Uterus (tissue), 4 donors: ENCODE results near the gene NCAM1. TPM values are rescaled to one million over a fixed set of nuclear protein-coding genes. Genes with fewer than 3 reads are reported as not detected.

Experiments used
- DNase-seq, 2 donors: peaks; one replicate each; pipeline ENCODE4 v3.0.0-alpha.2; 2019 to 2020
- H3K27ac ChIP-seq, 2 donors: fragments of 200-600 bp; sonication (generic); 1 replicate in 1 of 2; 2 replicates in 1 of 2; pipeline ENCODE4 v1.5.1; 2016 to 2018
- H3K27me3 ChIP-seq, 2 donors: fragments of 200-600 bp; sonication (generic); one replicate each; pipeline ENCODE4 v1.5.1; 2018 to 2019; ENCODE audit warnings: control low read depth in 1 of 2
- H3K36me3 ChIP-seq, 2 donors: fragments of 200-600 bp; sonication (generic); one replicate each; pipeline ENCODE4 v1.5.1; 2019; ENCODE audit warnings: control low read depth in 1 of 2
- H3K4me1 ChIP-seq, 2 donors: fragments of 200-600 bp; sonication (generic); one replicate each; pipeline ENCODE4 v1.5.1; 2018 to 2019; ENCODE audit warnings: control low read depth in 1 of 2
- H3K4me3 ChIP-seq, 2 donors: fragments of 200-600 bp; sonication (generic); 1 replicate in 1 of 2; 2 replicates in 1 of 2; pipeline ENCODE4 v1.5.1; 2018 to 2019; ENCODE audit warnings: mild to moderate bottlenecking in 1 of 2
- H3K9me3 ChIP-seq, 2 donors: fragments of 200-600 bp; sonication (generic); one replicate each; pipeline ENCODE4 v1.5.1; 2019; ENCODE audit warnings: control low read depth in 1 of 2
- POLR2A ChIP-seq, 2 donors: fragments of 450-650 bp; IDR thresholded peaks; one replicate each; pipeline ENCODE4 v1.6.1; 2016; ENCODE audit warnings: antibody characterized with exemption in 2 of 2, mild to moderate bottlenecking in 1 of 2, moderate library complexity in 1 of 2
- intact Hi-C: fragments of 100-400 bp; cut with DNase I; formaldehyde crosslinking; loops from one replicate; pipeline ENCODE4 v1.15.1; 2023; ENCODE audit warnings: low total_unique reads
- total RNA-seq, 4 donors: library from RNA; depleted of rRNA in 3 of 4; stranded (reverse); fragments of >200 nt in 3 of 4; gene quantifications; one replicate each; pipeline versions ENCODE4 v1.1.0 to v1.2.4, GENCODE V29; 2014 to 2023
- TF ChIP-seq, protein P1 (sequence below), 4 experiments: fragments of 200-600 bp in 2 of 4; fragments of 450-650 bp in 2 of 4; sonication (generic) in 2 of 4; IDR thresholded peaks; one replicate each; pipeline ENCODE4 v1.5.1; 2016 to 2019; ENCODE audit warnings: antibody characterized with exemption in 4 of 4, mild to moderate bottlenecking in 2 of 4, moderate library complexity in 1 of 4
- donor health status: DM: yes; HTN: yes; CAD: no.

The NCAM1 gene
- total RNA-seq, 4 donors from 2014 or later = 54.4 to 210 (median 171) TPM

DNA sequence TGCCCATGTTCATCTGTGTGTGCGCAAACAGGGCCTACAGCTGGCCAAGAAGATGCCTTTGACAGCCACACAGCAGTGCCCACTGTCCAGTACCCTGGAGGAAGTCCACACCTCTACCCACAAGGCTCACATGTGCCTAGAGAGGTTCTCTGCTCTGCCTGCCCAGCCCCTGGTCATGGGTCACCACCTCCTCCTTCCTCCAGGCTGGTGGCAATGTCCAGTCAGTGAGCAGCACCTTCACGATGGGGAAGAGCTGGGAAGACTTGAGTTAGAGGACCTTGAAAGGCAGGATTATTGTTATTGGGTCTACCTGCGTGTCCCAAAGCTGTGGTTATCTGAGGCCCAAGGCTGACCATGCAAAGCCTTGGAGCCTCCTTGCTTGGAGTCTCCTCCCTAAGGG, 324.8 kb downstream of the NCAM1 start:
- no peak overlapping the region for H3K4me3 ChIP-seq
- DNase-seq = no peak
- H3K27me3 ChIP-seq = no peaks in the 10 kb centered on the region
- no peaks in the 10 kb centered on the region for H3K36me3 ChIP-seq
- intact Hi-C loops = loop anchor here (10.0 kb wide), 1 partner anchor 701 kb away; no protein-coding TSS in a partner anchor
- H3K9me3 ChIP-seq = no peaks in the 10 kb centered on the region
- no peak for TF ChIP-seq POLR2A (IDR thresholded peaks at IDR 0.05)
- TF ChIP-seq, protein P1, sequence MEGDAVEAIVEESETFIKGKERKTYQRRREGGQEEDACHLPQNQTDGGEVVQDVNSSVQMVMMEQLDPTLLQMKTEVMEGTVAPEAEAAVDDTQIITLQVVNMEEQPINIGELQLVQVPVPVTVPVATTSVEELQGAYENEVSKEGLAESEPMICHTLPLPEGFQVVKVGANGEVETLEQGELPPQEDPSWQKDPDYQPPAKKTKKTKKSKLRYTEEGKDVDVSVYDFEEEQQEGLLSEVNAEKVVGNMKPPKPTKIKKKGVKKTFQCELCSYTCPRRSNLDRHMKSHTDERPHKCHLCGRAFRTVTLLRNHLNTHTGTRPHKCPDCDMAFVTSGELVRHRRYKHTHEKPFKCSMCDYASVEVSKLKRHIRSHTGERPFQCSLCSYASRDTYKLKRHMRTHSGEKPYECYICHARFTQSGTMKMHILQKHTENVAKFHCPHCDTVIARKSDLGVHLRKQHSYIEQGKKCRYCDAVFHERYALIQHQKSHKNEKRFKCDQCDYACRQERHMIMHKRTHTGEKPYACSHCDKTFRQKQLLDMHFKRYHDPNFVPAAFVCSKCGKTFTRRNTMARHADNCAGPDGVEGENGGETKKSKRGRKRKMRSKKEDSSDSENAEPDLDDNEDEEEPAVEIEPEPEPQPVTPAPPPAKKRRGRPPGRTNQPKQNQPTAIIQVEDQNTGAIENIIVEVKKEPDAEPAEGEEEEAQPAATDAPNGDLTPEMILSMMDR (IDR thresholded peaks at IDR 0.05) = no peak
- H3K4me1 ChIP-seq = no peaks in the 10 kb centered on the region
- H3K27ac ChIP-seq = no peak overlapping the region

DNA sequence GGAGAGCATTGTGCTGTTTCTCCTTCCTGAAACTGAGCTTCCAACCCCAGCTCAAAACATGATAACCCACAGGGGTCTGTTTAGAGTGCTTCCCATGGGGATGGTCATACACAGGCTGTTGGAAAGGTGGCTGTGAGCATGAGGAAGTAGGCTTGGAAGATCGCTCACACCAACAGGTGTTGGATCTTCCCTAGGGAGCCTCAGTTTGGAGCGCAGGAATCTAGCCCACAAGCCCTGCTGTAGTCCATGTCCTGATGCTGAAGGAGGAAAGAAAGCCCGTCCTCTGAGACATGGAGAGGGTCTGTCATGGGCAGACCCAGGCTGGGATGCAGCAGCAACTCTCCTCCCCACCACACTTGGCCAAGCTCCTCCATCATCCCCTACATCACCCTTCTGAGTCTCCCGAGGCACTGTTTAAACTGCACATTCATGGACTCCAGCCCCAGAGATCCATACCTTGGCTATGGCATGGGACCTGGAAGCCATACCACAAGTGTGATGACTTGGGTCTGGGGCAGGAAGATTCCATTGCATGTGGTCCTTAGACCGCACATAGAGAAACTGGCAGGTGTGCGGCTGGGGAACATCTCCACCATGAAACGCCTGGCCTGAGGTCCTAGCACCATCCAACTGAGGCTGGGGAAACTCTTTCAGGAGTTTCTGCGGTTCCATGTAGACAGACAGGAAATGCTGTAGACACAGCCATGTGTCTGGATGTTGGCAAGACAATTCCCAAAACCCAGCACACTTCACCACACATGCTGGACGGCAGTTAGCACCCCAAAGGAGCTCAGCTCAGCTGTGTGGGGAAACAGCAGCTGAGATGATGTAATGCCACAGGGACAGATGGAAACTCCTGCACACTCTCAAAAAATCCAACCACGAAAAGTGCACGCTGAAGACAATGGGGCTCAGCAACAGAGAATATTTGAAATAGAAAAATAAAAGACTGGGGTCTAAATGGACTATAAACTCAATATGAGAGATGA, 325.6 kb downstream of the NCAM1 start:
- H3K9me3 ChIP-seq = no peaks in the 10 kb centered on the region
- H3K27me3 ChIP-seq = no peaks in the 10 kb centered on the region
- DNase-seq = no peak
- no peaks in the 10 kb centered on the region for H3K4me1 ChIP-seq
- TF ChIP-seq, protein P1 (IDR thresholded peaks at IDR 0.05) = no peak
- no peak for TF ChIP-seq POLR2A (IDR thresholded peaks at IDR 0.05)
- H3K36me3 ChIP-seq = no peaks in the 10 kb centered on the region
- intact Hi-C loops = loop anchor here (10.0 kb wide), 1 partner anchor 702 kb away; no protein-coding TSS in a partner anchor
- no peak overlapping the region for H3K4me3 ChIP-seq
- no peak overlapping the region for H3K27ac ChIP-seq

DNA sequence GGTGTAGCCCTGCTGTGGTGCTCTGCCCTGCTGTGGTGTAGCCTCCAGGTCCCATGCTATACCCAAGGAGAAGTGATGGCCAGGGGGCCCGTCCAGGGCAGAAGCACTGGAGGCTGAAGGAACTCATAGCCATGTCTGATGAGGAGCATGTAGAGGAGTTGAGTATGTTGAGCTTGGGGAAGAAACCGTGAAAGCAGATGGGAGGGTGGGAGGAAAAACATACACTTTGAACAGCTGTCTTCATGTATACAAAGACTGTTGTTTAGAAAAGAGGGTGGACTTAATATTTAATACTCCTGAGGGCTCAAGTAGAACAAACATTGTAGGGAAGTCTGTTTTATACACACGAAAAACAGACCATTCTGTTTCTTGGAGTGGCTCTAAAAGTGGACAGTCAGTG, 326.6 kb downstream of the NCAM1 start:
- Histone ChIP-seq H3K9me3 (no peaks in the 10 kb centered on the region), H3K4me1 (no peaks in the 10 kb centered on the region), H3K27ac (no peak overlapping the region), H3K4me3 (no peak overlapping the region), H3K27me3 (no peaks in the 10 kb centered on the region), H3K36me3 (no peaks in the 10 kb centered on the region)
- intact Hi-C loops = loop anchor here (10.0 kb wide), 1 partner anchor 703 kb away; no protein-coding TSS in a partner anchor
- TF ChIP-seq, protein P1 (IDR thresholded peaks at IDR 0.05) = no peak
- TF ChIP-seq POLR2A (IDR thresholded peaks at IDR 0.05) = no peak
- DNase-seq = no peak

DNA sequence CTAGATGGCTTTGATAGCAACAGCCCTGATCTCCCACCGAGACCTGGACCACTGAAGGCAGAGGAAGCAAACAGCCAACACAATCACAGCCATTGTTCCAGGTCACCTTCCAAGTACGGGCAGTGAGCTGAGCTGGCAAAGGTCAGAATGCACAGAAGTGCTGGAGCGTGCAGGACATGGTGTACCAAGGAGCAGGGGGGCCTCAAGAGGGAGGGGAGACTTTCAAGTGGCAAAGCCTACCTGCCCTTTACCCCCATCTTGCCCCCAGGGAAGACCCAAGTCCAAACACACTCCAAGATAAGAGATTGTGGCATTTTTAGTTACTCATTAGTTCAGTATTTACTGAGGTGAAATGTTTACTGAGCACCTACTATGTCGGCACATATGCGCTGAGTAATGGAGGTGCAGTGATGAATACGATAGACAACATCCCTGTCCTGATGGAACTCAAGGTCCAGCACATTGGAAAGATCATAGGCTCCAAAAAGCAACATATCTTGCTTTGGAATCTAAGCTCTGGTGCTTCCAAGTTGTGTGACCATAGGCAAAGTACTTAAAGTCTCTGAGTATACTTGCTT, 327.2 kb downstream of the NCAM1 start:
- Histone ChIP-seq H3K9me3 (no peaks in the 10 kb centered on the region), H3K27ac (no peak overlapping the region), H3K36me3 (no peaks in the 10 kb centered on the region), H3K4me3 (no peak overlapping the region), H3K4me1 (no peaks in the 10 kb centered on the region), H3K27me3 (no peaks in the 10 kb centered on the region)
- no peak for DNase-seq
- TF ChIP-seq, protein P1 (IDR thresholded peaks at IDR 0.05) = no peak
- TF ChIP-seq POLR2A (IDR thresholded peaks at IDR 0.05) = no peak
- intact Hi-C loops = loop anchor here (10.0 kb wide), 1 partner anchor 704 kb away; no protein-coding TSS in a partner anchor
